Measurements from ENCODE around the gene AVPI1. TPM values are rescaled to one million over a fixed set of nuclear protein-coding genes. Genes with fewer than 3 reads are reported as not detected.
"Not testable (repeated sequence)": the region's sequence is repeated elsewhere in the genome, so short reads cannot be mapped to it uniquely, and the experiment has no call there.

Gene AVPI1
- total RNA-seq, 1 donor: 20.2 TPM

DNA sequence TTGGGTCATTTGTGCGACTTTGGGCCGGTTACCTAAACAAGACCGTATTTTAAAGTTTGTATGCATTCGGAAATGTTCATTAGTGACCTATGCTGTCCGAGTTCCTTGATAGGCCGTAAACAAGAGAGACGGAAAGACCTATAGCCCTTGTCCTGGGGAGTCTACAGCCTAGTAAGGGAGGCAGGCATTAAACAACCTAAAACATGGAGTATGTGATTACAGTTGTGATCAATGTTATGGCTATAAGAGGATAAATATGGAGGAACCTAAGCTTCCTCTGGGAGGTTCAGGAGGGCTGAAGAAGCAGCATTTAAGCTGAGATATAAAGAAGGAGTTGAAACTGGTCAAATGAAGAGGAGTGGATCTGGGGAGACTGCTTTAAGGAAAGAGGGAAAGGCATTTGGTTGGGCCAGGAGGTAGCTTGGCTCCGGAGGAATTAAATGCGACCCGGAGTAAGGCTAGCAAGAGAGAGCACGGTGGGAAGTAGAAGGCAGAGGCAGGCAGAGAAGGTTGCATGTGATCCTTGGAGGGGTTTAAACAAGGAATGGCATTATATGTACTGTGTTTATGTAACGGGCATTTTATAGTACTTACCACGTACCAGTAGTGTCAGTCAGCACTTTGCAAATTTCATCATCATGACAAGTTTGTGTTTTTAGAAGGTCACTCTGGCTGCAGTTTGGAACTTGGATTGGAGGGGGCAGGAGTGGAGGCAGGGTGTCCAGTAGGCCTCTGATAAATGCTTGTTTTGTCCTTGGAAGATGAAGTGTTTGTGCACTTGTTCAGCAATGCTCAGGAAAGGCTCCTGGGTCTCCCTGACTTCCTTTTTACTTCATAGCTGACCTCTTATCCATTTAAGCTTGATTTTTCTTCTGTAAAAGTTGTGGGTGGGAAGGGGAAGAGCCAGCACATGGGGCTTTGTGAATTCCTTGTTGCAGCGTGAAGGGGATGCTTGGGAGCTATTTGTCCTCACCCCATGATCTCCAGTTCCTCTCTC lies 1.0 kb upstream of the AVPI1 start:
- peak; percentile 88 for DNase-seq (ENCODE audit: low read depth)
- no peak overlapping the region for H3K4me3 ChIP-seq (ENCODE audit: low read depth, low read length)
- TF ChIP-seq, protein P1, sequence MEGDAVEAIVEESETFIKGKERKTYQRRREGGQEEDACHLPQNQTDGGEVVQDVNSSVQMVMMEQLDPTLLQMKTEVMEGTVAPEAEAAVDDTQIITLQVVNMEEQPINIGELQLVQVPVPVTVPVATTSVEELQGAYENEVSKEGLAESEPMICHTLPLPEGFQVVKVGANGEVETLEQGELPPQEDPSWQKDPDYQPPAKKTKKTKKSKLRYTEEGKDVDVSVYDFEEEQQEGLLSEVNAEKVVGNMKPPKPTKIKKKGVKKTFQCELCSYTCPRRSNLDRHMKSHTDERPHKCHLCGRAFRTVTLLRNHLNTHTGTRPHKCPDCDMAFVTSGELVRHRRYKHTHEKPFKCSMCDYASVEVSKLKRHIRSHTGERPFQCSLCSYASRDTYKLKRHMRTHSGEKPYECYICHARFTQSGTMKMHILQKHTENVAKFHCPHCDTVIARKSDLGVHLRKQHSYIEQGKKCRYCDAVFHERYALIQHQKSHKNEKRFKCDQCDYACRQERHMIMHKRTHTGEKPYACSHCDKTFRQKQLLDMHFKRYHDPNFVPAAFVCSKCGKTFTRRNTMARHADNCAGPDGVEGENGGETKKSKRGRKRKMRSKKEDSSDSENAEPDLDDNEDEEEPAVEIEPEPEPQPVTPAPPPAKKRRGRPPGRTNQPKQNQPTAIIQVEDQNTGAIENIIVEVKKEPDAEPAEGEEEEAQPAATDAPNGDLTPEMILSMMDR (IDR thresholded peaks at IDR 0.05; ENCODE audit: insufficient read depth, low read length): peak; percentile 16

DNA sequence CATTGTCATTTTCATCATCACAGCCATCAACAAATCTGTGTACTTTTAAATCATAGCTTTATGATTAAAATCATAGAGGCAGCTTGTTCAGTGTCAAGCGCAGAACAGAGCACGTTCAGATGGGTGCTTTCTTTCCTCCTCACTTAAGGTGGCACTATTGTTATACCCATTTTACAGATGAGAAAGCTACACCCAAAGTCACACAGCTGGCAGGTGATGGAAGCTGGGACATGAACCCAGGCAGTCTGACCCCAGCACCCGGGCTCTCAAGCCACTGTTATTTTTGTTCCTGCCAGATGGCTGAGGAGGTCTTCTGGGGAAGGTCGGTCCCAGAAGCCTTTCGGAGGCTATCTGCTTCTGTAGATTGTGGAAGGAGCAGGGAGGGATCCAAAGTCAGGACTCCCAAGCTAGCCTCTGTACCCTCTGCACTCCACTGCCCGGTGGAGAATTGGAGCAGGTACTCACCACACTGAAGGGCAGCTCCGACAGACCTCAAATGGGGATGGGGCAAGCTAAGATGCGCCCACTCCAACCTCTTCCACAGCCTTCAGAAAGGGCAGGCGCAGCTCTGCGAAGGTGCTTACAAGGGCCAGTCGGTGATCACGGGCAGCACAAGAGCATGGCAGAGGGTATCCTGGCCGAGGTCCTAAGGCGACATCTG lies 610 bp downstream of the AVPI1 start:
- DNase-seq (ENCODE audit: low read depth): no peak
- peak overlapping the region; percentile 96 for H3K4me3 ChIP-seq (ENCODE audit: low read depth, low read length)
- TF ChIP-seq, protein P1 (IDR thresholded peaks at IDR 0.05; ENCODE audit: insufficient read depth, low read length): no peak

DNA sequence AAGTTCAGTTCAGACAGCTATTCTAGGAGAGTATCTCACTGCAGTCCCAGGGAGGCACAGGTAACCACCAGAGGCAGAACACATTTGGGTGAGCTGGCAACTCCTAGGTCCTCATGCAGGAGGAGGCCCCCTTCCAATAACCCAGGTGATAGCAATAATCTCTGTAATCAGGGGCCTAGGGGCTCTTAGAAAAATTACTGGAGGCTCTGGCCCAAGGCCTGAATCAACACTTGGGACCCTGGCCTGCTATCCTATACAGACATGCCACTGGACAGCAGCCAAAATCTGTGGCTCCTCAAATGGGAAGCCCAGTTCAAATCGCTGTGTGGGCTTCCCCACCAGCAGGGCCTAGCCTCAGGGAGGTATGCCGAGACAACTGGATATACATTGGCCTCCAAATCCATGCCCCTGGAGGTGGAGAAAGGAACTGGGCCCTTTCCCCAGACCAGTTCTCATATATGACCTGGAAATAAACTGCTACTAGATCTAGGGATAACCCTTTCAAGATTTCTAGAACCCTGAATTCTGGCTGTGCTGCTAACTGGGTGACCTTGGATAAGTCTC lies 1.6 kb downstream of the AVPI1 start:
- H3K4me3 ChIP-seq (ENCODE audit: low read depth, low read length): peak overlapping the region; percentile 96
- TF ChIP-seq, protein P1 (IDR thresholded peaks at IDR 0.05; ENCODE audit: insufficient read depth, low read length): peak; percentile 79
- DNase-seq (ENCODE audit: low read depth): peak; percentile 64

DNA sequence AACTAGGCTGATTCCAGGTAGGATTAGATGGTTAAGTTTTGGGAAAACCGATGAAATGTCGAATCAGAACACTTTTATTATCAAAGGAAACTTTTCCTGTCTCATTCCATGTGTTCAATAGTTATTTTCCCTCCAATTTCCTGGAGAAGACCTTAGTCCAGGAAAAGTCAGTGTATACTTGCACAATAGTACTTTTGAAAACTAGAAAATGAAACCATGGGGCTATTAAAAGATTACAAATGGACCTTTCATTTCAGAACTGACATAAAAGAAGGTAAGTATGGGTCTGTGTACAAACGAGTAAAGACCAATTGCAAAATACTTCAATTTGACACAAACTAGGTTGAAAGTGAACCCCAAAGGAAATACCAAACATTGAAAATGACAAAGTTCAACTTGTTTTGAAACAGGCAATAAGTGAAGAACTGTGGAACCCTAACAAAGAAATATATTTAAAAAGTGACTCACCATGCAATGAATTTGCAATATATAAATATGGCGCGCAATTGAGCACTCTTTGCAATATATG lies 2.1 kb downstream of the AVPI1 start:
- peak; percentile 38 for DNase-seq (ENCODE audit: low read depth)
- peak overlapping the region; percentile 96 for H3K4me3 ChIP-seq (ENCODE audit: low read depth, low read length)
- TF ChIP-seq, protein P1 (IDR thresholded peaks at IDR 0.05; ENCODE audit: insufficient read depth, low read length): no peak

DNA sequence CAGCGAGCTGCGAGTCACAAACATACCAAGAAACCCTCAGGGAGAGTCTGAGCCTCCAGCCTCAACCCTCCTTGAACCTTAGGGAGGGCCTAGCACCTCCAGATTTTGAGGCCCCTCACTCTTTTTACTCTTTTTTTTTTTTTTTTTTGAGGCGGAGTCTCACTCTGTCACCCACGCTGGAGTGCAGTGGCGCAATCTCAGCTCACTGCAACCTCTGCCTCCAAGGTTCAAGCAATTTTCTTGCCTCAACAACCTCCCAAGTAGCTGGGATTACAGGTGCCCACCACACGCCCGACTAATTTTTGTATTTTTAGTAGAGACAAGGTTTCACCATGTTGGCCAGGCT lies 2.7 kb downstream of the AVPI1 start:
- DNase-seq (ENCODE audit: low read depth): not testable (repeated sequence)
- H3K4me3 ChIP-seq (ENCODE audit: low read depth, low read length): peak overlapping the region; percentile 96

DNA sequence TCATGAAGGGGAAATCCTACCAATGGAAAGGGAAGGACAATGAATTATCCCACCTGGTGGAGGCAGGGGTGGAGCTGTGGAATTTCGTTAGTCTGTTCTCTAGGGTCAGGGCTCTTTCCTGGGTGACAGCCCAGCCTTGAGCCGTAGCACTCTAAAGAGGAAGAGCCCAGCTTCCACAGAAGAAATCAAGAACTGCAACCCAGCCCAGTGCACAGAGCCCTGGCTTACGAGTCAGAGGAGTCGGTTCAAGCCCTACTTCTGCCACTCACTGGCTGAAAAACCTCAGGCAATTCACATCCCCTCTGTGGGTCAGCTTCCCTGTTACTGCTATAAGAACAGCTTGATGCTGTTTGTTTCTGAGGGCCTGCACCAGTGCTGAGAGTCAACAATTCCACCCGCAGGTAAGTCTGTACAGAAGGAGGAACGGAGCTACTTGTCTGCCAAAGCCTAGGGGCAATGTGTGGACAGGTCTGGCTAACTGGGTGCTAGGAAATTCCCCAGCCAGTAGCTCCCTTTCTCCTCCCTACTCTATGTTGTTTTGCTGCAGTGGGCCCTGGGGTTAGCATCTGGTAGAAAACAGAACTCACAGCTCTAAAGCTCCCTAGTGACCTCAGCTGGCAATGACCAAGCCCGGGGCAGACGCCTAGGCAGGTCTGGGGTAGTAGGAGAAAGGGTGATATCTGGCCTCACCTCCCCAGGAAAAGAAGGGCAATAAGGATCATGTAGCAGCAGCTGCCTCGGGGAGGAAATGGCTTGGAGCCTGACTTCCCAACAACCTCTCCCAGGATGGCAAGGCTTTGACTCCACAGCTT lies 3.3 kb downstream of the AVPI1 start:
- H3K4me3 ChIP-seq (ENCODE audit: low read depth, low read length): peak overlapping the region; percentile 96
- TF ChIP-seq, protein P1 (IDR thresholded peaks at IDR 0.05; ENCODE audit: insufficient read depth, low read length): no peak
- peak; percentile 55 for DNase-seq (ENCODE audit: low read depth)
